Liver (tissue), 9 donors: ENCODE results near the gene AGBL5. TPM values are rescaled to one million over a fixed set of nuclear protein-coding genes. Genes with fewer than 3 reads are reported as not detected.

Experiments
- DNase-seq: peaks from one replicate; pipeline ENCODE4 v3.0.0-alpha.2; 2017; ENCODE audit warnings: low spot score
- H3K27ac ChIP-seq, 2 donors: one replicate each; pipeline ENCODE4 v1.7.0; 2013; ENCODE audit warnings: inconsistent platforms in 2 of 2, low read length in 2 of 2, control low read depth in 1 of 2, low read depth in 1 of 2, mild to moderate bottlenecking in 1 of 2
- H3K27me3 ChIP-seq, 4 donors: one replicate each; pipeline versions ENCODE4 v1.6.1 to v1.7.0; 2013; ENCODE audit warnings: low read length in 3 of 4, inconsistent platforms in 1 of 4, mild to moderate bottlenecking in 1 of 4, moderate library complexity in 1 of 4; ENCODE audit not compliant: control insufficient read depth in 4 of 4, insufficient read depth in 4 of 4
- H3K36me3 ChIP-seq, 4 donors: one replicate each; pipeline versions ENCODE4 v1.6.1 to v1.7.0; 2013; ENCODE audit warnings: low read length in 3 of 4, mild to moderate bottlenecking in 3 of 4, low read depth in 1 of 4, moderate library complexity in 1 of 4; ENCODE audit not compliant: control insufficient read depth in 4 of 4, insufficient read depth in 3 of 4
- H3K4me1 ChIP-seq, 4 donors: one replicate each; pipeline versions ENCODE4 v1.6.1 to v1.7.0; 2013; ENCODE audit warnings: low read length in 3 of 4, mild to moderate bottlenecking in 3 of 4, moderate library complexity in 1 of 4; ENCODE audit not compliant: control insufficient read depth in 4 of 4, insufficient read depth in 4 of 4
- H3K4me3 ChIP-seq, 3 donors: one replicate each; pipeline versions ENCODE4 v1.6.1 to v1.7.0; 2013; ENCODE audit warnings: low read length in 3 of 3, control low read depth in 1 of 3, low read depth in 1 of 3, mild to moderate bottlenecking in 1 of 3
- H3K9ac ChIP-seq, 2 donors: one replicate each; pipeline ENCODE4 v1.7.0; 2013; ENCODE audit warnings: low read length in 2 of 2, mild to moderate bottlenecking in 2 of 2, moderate library complexity in 2 of 2, control low read depth in 1 of 2, low read depth in 1 of 2
- H3K9me3 ChIP-seq, 4 donors: one replicate each; pipeline versions ENCODE4 v1.6.1 to v1.7.0; 2013; ENCODE audit warnings: low read length in 3 of 4; ENCODE audit not compliant: control insufficient read depth in 4 of 4
- CTCF ChIP-seq: fragments of 150-350 bp; IDR thresholded peaks from 2 replicates; pipeline ENCODE4 v1.5.1; 2017; ENCODE audit warnings: improper control_type of control experiment, low read depth, low read length; ENCODE audit not compliant: missing input control
- EGR1 ChIP-seq, 2 donors: IDR thresholded peaks; 2 replicates each; pipeline ENCODE4 v1.6.1; 2016 to 2018; ENCODE audit warnings: antibody characterized with exemption in 2 of 2, low read depth in 2 of 2
- FOXA1 ChIP-seq: IDR thresholded peaks from 2 replicates; pipeline ENCODE4 v1.6.1; 2016; ENCODE audit warnings: antibody characterized with exemption
- FOXA2 ChIP-seq: IDR thresholded peaks from 2 replicates; pipeline ENCODE4 v1.6.1; 2016; ENCODE audit warnings: antibody characterized with exemption
- GABPA ChIP-seq, 2 donors: IDR thresholded peaks in 1 of 2; conservative IDR thresholded peaks in 1 of 2; 2 replicates each; pipeline ENCODE4 v1.6.1; 2016; ENCODE audit warnings: antibody characterized with exemption in 2 of 2, mild to moderate bottlenecking in 1 of 2, moderate library complexity in 1 of 2
- HNF4A ChIP-seq, 2 donors: conservative IDR thresholded peaks; 2 replicates each; pipeline ENCODE4 v1.6.1; 2016; ENCODE audit warnings: antibody characterized with exemption in 2 of 2, mild to moderate bottlenecking in 2 of 2
- JUND ChIP-seq, 2 donors: IDR thresholded peaks; 2 replicates each; pipeline ENCODE4 v1.6.1; 2016; ENCODE audit warnings: antibody characterized with exemption in 2 of 2
- MAX ChIP-seq: IDR thresholded peaks from 2 replicates; pipeline ENCODE4 v1.6.1; 2016; ENCODE audit warnings: antibody characterized with exemption
- NR2F2 ChIP-seq: IDR thresholded peaks from 2 replicates; pipeline ENCODE4 v1.6.1; 2016; ENCODE audit warnings: antibody characterized with exemption
- RAD21 ChIP-seq, 2 donors: IDR thresholded peaks; 2 replicates each; pipeline ENCODE4 v1.6.1; 2016; ENCODE audit warnings: antibody characterized with exemption in 2 of 2, mild to moderate bottlenecking in 2 of 2
- RXRA ChIP-seq, 2 donors: IDR thresholded peaks; 2 replicates each; pipeline ENCODE4 v1.6.1; 2017 to 2018; ENCODE audit warnings: antibody characterized with exemption in 2 of 2, mild to moderate bottlenecking in 1 of 2
- SP1 ChIP-seq: IDR thresholded peaks from 2 replicates; pipeline ENCODE4 v1.6.1; 2018; ENCODE audit warnings: antibody characterized with exemption, mild to moderate bottlenecking
- TAF1 ChIP-seq: conservative IDR thresholded peaks from 2 replicates; pipeline ENCODE4 v1.6.1; 2016; ENCODE audit warnings: antibody characterized with exemption, mild to moderate bottlenecking
- YY1 ChIP-seq: IDR thresholded peaks from 2 replicates; pipeline ENCODE4 v1.6.1; 2016; ENCODE audit warnings: antibody characterized with exemption, mild to moderate bottlenecking
- WGBS: extraction: QIAGEN DNeasy Blood & Tissue Kit; methylation state at CpG from one replicate; pipeline ENCODE4 v1.1.7; 2013; 5-methylcytosine and 5-hydroxymethylcytosine counted together
- polyA plus RNA-seq, 2 donors: library from polyadenylated mRNA; stranded (reverse) in 1 of 2; unstranded in 1 of 2; fragments of 200-250 nt in 1 of 2; fragments of >200 nt in 1 of 2; fragmentation: Nextera tagmentation in 1 of 2; extraction: Ambion mirVana in 1 of 2; gene quantifications; one replicate each; pipeline versions ENCODE4 v1.2.1 to v1.2.3, GENCODE V29; 2013 to 2015
- total RNA-seq, 2 donors: library from RNA; depleted of rRNA; stranded (reverse); fragments of >200 nt; gene quantifications; one replicate each; pipeline ENCODE4 v1.2.3, GENCODE V29; 2014
- TF ChIP-seq, protein P1 (sequence below): IDR thresholded peaks from 2 replicates; pipeline ENCODE4 v1.6.1; 2016; ENCODE audit warnings: antibody characterized with exemption, mild to moderate bottlenecking
- TF ChIP-seq, protein P2 (sequence below): IDR thresholded peaks from 2 replicates; pipeline ENCODE4 v1.6.1; 2016; ENCODE audit warnings: antibody characterized with exemption
- TF ChIP-seq, protein P3 (sequence below): IDR thresholded peaks from 2 replicates; pipeline ENCODE4 v1.6.1; 2016; ENCODE audit warnings: antibody characterized with exemption
- donor health status: healthy.
- donor health status: healthy.
- donor health status: healthy.
- donor health status: healthy.
- donor health status: healthy.

The AGBL5 gene
- total and polyA plus RNA-seq, 4 donors: 3.2 to 9.0 (median 4.8) TPM

- TF ChIP-seq, protein P1, sequence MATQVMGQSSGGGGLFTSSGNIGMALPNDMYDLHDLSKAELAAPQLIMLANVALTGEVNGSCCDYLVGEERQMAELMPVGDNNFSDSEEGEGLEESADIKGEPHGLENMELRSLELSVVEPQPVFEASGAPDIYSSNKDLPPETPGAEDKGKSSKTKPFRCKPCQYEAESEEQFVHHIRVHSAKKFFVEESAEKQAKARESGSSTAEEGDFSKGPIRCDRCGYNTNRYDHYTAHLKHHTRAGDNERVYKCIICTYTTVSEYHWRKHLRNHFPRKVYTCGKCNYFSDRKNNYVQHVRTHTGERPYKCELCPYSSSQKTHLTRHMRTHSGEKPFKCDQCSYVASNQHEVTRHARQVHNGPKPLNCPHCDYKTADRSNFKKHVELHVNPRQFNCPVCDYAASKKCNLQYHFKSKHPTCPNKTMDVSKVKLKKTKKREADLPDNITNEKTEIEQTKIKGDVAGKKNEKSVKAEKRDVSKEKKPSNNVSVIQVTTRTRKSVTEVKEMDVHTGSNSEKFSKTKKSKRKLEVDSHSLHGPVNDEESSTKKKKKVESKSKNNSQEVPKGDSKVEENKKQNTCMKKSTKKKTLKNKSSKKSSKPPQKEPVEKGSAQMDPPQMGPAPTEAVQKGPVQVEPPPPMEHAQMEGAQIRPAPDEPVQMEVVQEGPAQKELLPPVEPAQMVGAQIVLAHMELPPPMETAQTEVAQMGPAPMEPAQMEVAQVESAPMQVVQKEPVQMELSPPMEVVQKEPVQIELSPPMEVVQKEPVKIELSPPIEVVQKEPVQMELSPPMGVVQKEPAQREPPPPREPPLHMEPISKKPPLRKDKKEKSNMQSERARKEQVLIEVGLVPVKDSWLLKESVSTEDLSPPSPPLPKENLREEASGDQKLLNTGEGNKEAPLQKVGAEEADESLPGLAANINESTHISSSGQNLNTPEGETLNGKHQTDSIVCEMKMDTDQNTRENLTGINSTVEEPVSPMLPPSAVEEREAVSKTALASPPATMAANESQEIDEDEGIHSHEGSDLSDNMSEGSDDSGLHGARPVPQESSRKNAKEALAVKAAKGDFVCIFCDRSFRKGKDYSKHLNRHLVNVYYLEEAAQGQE: no peak
- TF ChIP-seq NR2F2: no peak
Measured at GRCh38 chr2:27102329-27102728, 50.9 kb downstream of the AGBL5 start (continued).

- TF ChIP-seq FOXA2 (no peak), EGR1 (IDR thresholded peaks at IDR 0.05; ENCODE audit: low read depth in 2 of 2) (no peak), FOXA1 (no peak), HNF4A (conservative IDR thresholded peaks at IDR 0.05) (no peak), YY1 (no peak)
- TF ChIP-seq, protein P2, sequence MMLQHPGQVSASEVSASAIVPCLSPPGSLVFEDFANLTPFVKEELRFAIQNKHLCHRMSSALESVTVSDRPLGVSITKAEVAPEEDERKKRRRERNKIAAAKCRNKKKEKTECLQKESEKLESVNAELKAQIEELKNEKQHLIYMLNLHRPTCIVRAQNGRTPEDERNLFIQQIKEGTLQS: no peak
- 61% methylated on average over 3 of the region's 3 CpGs for WGBS
- Histone ChIP-seq H3K4me3 (no peak overlapping the region), H3K4me1 (no peaks in the 10 kb centered on the region), H3K9me3 (no peaks in the 10 kb centered on the region), H3K9ac (no peak overlapping the region), H3K27ac (no peak overlapping the region), H3K27me3 (no peaks in the 10 kb centered on the region), H3K36me3 (peaks cover 0 to 2% (median 0%) of the 10 kb centered on the region in 4 donors)
- no peak for DNase-seq
Measured at GRCh38 chr2:27105981-27106380, 54.5 kb downstream of the AGBL5 start.

DNA sequence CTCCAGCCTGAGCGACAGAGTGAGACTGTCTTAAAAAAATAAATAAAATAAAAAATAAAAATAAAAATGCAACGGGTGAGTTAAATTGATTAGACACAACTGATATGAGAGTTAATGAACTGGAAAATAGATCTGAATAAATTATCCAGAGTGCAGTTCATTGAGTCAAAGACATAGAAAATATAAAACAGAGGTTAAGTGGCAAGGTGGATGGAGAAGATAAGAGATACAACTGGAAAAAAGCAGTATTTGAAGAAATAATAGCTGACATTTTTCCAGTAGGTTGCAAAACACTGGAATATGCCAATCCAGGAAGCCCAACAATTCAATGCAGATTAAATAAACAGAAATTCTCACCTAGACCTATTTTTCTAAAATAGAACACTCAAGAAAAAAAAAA is 56.8 kb downstream of the AGBL5 start:
- H3K4me1 ChIP-seq: no peaks in the 10 kb centered on the region
- TF ChIP-seq NR2F2 (no peak), RAD21 (IDR thresholded peaks at IDR 0.05) (no peak), SP1 (no peak), MAX (no peak), FOXA2 (no peak), JUND (IDR thresholded peaks at IDR 0.05) (no peak), GABPA (IDR thresholded peaks at IDR 0.05 in 1 of 2, conservative IDR thresholded peaks at IDR 0.05 in 1 of 2) (no peak), FOXA1 (no peak), TAF1 (no peak), EGR1 (IDR thresholded peaks at IDR 0.05; ENCODE audit: low read depth in 2 of 2) (no peak), HNF4A (conservative IDR thresholded peaks at IDR 0.05) (no peak), YY1 (no peak), CTCF (no peak), RXRA (IDR thresholded peaks at IDR 0.05) (no peak)
- TF ChIP-seq, protein P2: no peak
- TF ChIP-seq, protein P1: no peak
- TF ChIP-seq, protein P3, sequence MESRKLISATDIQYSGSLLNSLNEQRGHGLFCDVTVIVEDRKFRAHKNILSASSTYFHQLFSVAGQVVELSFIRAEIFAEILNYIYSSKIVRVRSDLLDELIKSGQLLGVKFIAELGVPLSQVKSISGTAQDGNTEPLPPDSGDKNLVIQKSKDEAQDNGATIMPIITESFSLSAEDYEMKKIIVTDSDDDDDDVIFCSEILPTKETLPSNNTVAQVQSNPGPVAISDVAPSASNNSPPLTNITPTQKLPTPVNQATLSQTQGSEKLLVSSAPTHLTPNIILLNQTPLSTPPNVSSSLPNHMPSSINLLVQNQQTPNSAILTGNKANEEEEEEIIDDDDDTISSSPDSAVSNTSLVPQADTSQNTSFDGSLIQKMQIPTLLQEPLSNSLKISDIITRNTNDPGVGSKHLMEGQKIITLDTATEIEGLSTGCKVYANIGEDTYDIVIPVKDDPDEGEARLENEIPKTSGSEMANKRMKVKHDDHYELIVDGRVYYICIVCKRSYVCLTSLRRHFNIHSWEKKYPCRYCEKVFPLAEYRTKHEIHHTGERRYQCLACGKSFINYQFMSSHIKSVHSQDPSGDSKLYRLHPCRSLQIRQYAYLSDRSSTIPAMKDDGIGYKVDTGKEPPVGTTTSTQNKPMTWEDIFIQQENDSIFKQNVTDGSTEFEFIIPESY: no peak
- WGBS: 76% methylated on average over 2 of the region's 2 CpGs
- H3K9ac ChIP-seq: no peak overlapping the region
- H3K27me3 ChIP-seq: no peaks in the 10 kb centered on the region
- DNase-seq: no peak
- H3K9me3 ChIP-seq: no peaks in the 10 kb centered on the region
- H3K4me3 ChIP-seq: no peak overlapping the region
- no peaks in the 10 kb centered on the region for H3K36me3 ChIP-seq
- H3K27ac ChIP-seq: no peak overlapping the region
